Transverse colon (tissue), 4 donors: Measurements from ENCODE around the gene GABBR2.

ENCODE experiments used
- CTCF ChIP-seq, 5 experiments: fragments of 200-600 bp in 3 of 5; fragments of 450-650 bp in 2 of 5; sonication (generic) in 3 of 5; IDR thresholded peaks; 1 replicate in 2 of 5; 2 replicates in 3 of 5; pipeline ENCODE4 v1.5.1; 2016 to 2017; ENCODE audit warnings: antibody characterized with exemption in 5 of 5, inconsistent platforms in 3 of 5, mild to moderate bottlenecking in 2 of 5, moderate library complexity in 1 of 5
- EP300 ChIP-seq: sonication (generic); formaldehyde crosslinking; IDR thresholded peaks from one replicate; pipeline ENCODE4 v1.6.1; 2017; ENCODE audit warnings: antibody characterized with exemption, low read depth
- POLR2A ChIP-seq: fragments of 450-650 bp; IDR thresholded peaks from one replicate; pipeline ENCODE4 v1.6.1; 2016; ENCODE audit warnings: antibody characterized with exemption, mild to moderate bottlenecking, moderate library complexity
- POLR2AphosphoS5 ChIP-seq, 3 donors: sonication (generic); formaldehyde crosslinking; IDR thresholded peaks; one replicate each; pipeline ENCODE4 v1.6.1; 2016; ENCODE audit warnings: antibody characterized with exemption in 3 of 3

- TF ChIP-seq CTCF (IDR thresholded peaks at IDR 0.05) (no peak), POLR2A (no peak), POLR2AphosphoS5 (IDR thresholded peaks at IDR 0.05) (no peak), EP300 (no peak)
Observed at GRCh38 chr9:98605116-98605515, 103.6 kb downstream of the GABBR2 start.
